Activated CD4-positive, alpha-beta T cell treated with anti-CD3 and anti-CD28 coated beads for 36 hours (primary cell): Measurements from ENCODE around the gene YIF1A. TPM values are rescaled to one million over a fixed set of nuclear protein-coding genes. Genes with fewer than 3 reads are reported as not detected.

ENCODE experiments used
- ATAC-seq: fragments of 200-7000 bp; cut with Tn5 transposase; one replicate; pipeline ENCODE4 v1.10.0; 2021; ENCODE audit warnings: mild to moderate bottlenecking, moderate library complexity
- CTCF ChIA-PET: fragments of 350-600 bp; sonication (Branson Sonifier 250); formaldehyde crosslinking; loops from one replicate; lab custom pipeline; 2021; ENCODE audit warnings: antibody characterized with exemption; lab: Charles Lee
- POLR2A ChIA-PET: fragments of 350-600 bp; sonication (Branson Sonifier 250); formaldehyde crosslinking; loops from one replicate; lab custom pipeline; 2021; ENCODE audit warnings: antibody characterized with exemption, inconsistent platforms; lab: Charles Lee
- DNase-seq: peaks from one replicate; pipeline ENCODE4 v3.0.0-alpha.2; 2020
- H3K27ac Mint-ChIP-seq: one replicate; pipeline ENCODE4 v1.8.0; 2021; ENCODE audit warnings: mixed read lengths
- H3K27me3 Mint-ChIP-seq: one replicate; pipeline ENCODE4 v1.8.0; 2021; ENCODE audit warnings: mixed read lengths
- H3K36me3 Mint-ChIP-seq: one replicate; pipeline ENCODE4 v1.8.0; 2021; ENCODE audit warnings: low read depth, mixed read lengths
- H3K4me1 Mint-ChIP-seq: one replicate; pipeline ENCODE4 v1.8.0; 2021; ENCODE audit warnings: mixed read lengths
- H3K4me3 Mint-ChIP-seq: one replicate; pipeline ENCODE4 v1.8.0; 2021; ENCODE audit warnings: mild to moderate bottlenecking, moderate library complexity, mixed read lengths
- H3K9me3 Mint-ChIP-seq: one replicate; pipeline ENCODE4 v1.8.0; 2021; ENCODE audit warnings: low read depth, mixed read lengths
- intact Hi-C, 2 experiments: fragments of 100-400 bp; cut with DNase I in 1 of 2; cut with micrococcal nuclease in 1 of 2; formaldehyde crosslinking; loops; one replicate each; pipeline versions ENCODE4 v1.14.2 to v1.15.1; 2022 to 2024; cut with DNase I, micrococcal nuclease
- total RNA-seq, 2 experiments: library from RNA; stranded (reverse); gene quantifications; one replicate each; pipeline ENCODE4 v1.2.3, GENCODE V29; 2021

Gene YIF1A
- total RNA-seq, 2 experiments from 2014 or later: 47.5 to 49.8 TPM

GRCh38 chr11:66291303-66291705, 2.4 kb upstream of the YIF1A start:
- Mint-ChIP-seq H3K4me1 (peaks cover 22% of the 10 kb centered on the region), H3K27me3 (peaks cover 8% of the 10 kb centered on the region), H3K9me3 (no peaks in the 10 kb centered on the region), H3K27ac (no peak overlapping the region), H3K36me3 (peaks cover 8% of the 10 kb centered on the region), H3K4me3 (no peak overlapping the region)
- ATAC-seq (no peak), DNase-seq (no peak)
- CTCF ChIA-PET: interaction anchor here (0.6 to 4.6 kb wide), 6 partner anchors 9 to 344 kb away, joined by 3 to 23 read pairs (median 5); no protein-coding TSS in a partner anchor
- intact Hi-C loops: no loop called here
- POLR2A ChIA-PET: interaction anchor here (0.6 to 1.3 kb wide), 2 partner anchors 21 to 1338 kb away, joined by 3 read pairs; no protein-coding TSS in a partner anchor

GRCh38 chr11:66290330-66290621, 1.3 kb upstream of the YIF1A start:
- CTCF ChIA-PET: interaction anchor here (1.7 to 4.6 kb wide), 4 partner anchors 8 to 128 kb away, joined by 6 to 23 read pairs (median 11); no protein-coding TSS in a partner anchor
- Mint-ChIP-seq H3K27me3 (peaks cover 8% of the 10 kb centered on the region), H3K27ac (no peak overlapping the region), H3K9me3 (no peaks in the 10 kb centered on the region), H3K4me3 (peak overlapping the region; percentile 89), H3K4me1 (peaks cover 22% of the 10 kb centered on the region), H3K36me3 (peaks cover 8% of the 10 kb centered on the region)
- ATAC-seq (no peak), DNase-seq (no peak)
- intact Hi-C loops: no loop called here
- POLR2A ChIA-PET: no interaction called here

GRCh38 chr11:66289548-66290329, 796 bp upstream of the YIF1A start:
- CTCF ChIA-PET: interaction anchor here (0.6 to 4.6 kb wide), 13 partner anchors 7 to 813 kb away, joined by 3 to 23 read pairs (median 4); no protein-coding TSS in a partner anchor
- H3K9me3 Mint-ChIP-seq: no peaks in the 10 kb centered on the region
- H3K36me3 Mint-ChIP-seq: peaks cover 8% of the 10 kb centered on the region
- ATAC-seq: peak; percentile 76
- peaks cover 8% of the 10 kb centered on the region for H3K27me3 Mint-ChIP-seq
- H3K27ac Mint-ChIP-seq: peak overlapping the region; percentile 71
- intact Hi-C loops: loop anchor here (1.0 to 5.0 kb wide), 16 partner anchors 21 to 715 kb away; partner anchors contain the start of genes NPAS4 (in 2 of the 2), RAB1B (in 2 of the 2), ACTN3 (in 1 of the 2) and BANF1 (in 1 of the 2)
- peak overlapping the region; percentile 89 for H3K4me3 Mint-ChIP-seq
- peaks cover 22% of the 10 kb centered on the region for H3K4me1 Mint-ChIP-seq
- peak; percentile 92 for DNase-seq
- POLR2A ChIA-PET: interaction anchor here (0.6 to 1.4 kb wide), 8 partner anchors 9 to 231 kb away, joined by 3 to 5 read pairs (median 4); partner anchors contain the start of genes PELI3 and RAB1B

DNA sequence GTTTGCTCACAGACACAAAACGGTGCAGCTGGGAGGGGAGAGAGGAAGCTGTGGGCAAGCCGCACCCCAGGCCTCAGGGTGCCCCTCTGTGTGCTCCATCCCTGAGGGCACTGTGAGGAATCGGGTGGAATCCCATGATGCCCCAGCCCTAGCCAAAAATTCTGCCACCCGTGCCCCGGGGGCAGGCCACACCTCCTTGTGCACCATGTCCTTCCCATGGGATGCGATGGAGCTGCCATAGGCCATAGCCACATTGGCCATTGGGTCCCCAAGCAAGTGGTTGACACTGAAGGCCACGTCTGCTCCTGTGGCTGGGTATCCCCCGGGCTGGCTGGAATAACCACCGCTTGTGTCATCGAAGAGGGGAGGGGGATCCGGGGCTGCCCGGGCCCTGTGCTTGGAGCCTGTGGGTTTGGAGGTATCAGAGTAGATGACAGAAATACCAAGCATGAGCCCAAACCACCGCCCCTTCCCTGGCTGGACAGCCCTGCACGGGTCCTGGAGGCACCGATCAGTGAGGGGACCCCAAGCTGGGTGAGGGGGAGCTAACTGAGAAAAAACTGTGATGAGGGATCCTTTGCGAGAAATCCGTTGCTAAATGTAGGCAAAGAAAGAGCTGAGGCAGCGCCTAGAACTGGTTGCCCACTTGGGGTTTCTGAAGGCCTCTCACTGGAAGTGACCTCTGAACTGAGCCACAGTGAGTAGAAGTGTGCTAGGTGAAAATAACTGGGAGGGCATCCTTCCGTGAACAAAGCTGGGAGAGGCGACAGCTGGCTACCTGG, 863 bp downstream of the YIF1A start:
- intact Hi-C loops: loop anchor here (2.0 to 5.0 kb wide), 3 partner anchors 65 to 713 kb away; partner anchors contain the start of gene PC (in 1 of the 2)
- H3K27ac Mint-ChIP-seq: peak overlapping the region; percentile 85

DNA sequence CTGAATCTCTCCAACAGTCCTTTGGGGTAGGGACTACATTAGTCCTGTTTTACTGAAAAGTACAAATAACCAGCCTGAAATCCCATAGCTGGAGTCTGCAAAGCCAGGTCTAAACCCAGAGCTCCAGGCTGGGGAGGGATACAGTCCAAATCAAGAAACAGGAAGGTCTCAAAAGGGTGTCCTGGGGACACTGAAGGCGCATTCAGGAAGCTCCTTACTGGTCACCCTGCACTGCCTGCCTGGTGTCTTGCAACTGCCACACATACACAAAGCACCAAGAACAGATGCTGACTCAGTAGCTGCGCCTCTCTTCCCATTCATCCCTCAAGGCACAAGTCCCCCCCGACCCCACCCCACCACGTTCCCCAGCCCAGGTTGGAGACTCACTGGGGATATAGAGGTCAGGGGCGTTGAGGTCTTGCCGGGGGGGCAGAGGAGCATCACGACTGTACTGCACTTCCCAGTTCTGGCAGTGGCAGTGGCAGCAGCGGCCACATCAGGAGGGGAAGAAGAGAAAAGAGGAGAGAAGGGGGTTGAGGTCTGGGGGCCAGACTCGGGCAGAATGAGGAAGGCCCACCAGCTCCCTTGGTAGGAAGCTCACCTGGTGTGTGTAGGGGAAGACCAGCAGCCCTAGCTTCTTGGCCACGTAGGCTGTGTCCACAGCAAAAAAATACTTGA, 1.6 kb downstream of the YIF1A start:
- CTCF ChIA-PET: interaction anchor here (0.7 to 4.6 kb wide), 4 partner anchors 25 to 64 kb away, joined by 3 to 23 read pairs (median 6); no protein-coding TSS in a partner anchor
- intact Hi-C loops: loop anchor here in 1 of 2 experiments (5.0 kb wide), 1 partner anchor 670 kb away; the partner anchor contains the start of gene PC

More for the DNA sequence above, 863 bp downstream of the YIF1A start:
- Mint-ChIP-seq H3K9me3 (no peaks in the 10 kb centered on the region), H3K4me3 (peak overlapping the region; percentile 89), H3K36me3 (peaks cover 8% of the 10 kb centered on the region), H3K27me3 (peaks cover 8% of the 10 kb centered on the region), H3K4me1 (peaks cover 25% of the 10 kb centered on the region)
- ChIA-PET POLR2A (interaction anchor here (0.6 to 0.9 kb wide), 3 partner anchors 29 to 236 kb away, joined by 3 to 8 read pairs (median 8); partner anchors contain the start of genes CD248 and SF3B2), CTCF (interaction anchor here (0.7 to 4.6 kb wide), 9 partner anchors 8 to 518 kb away, joined by 3 to 23 read pairs (median 3); no protein-coding TSS in a partner anchor)
- DNase-seq (peak; percentile 21), ATAC-seq (no peak)

DNA sequence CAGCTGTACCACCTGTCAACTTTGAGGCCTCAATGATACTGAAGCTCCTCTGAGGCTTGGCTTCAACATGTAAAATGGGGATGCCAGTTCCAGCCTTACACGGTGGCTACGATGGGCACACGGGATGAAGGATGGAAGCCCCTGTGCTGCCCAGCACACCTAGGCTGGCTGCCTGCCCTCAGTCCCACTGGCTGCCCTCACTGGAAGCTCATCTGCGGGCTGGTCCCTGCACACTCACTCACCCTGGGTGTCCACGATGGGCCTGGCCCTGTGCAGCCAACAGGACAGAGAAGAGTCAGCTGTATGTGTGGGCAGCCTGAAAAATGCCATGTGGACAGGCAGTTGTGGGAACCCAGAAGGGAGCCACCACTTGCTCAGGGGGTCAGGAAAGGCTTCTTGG, 2.2 kb downstream of the YIF1A start:
- Mint-ChIP-seq H3K9me3 (no peaks in the 10 kb centered on the region), H3K27ac (no peak overlapping the region), H3K27me3 (peaks cover 2% of the 10 kb centered on the region), H3K4me3 (peak overlapping the region; percentile 89), H3K36me3 (peaks cover 8% of the 10 kb centered on the region), H3K4me1 (peaks cover 36% of the 10 kb centered on the region)
- intact Hi-C loops: loop anchor here in 1 of 2 experiments (5.0 kb wide), 1 partner anchor 671 kb away; the partner anchor contains the start of gene PC
- ChIA-PET CTCF (interaction anchor here (0.6 to 1.2 kb wide), 3 partner anchors 26 to 225 kb away, joined by 3 to 4 read pairs (median 3); no protein-coding TSS in a partner anchor), POLR2A (interaction anchor here (0.7 kb wide), 1 partner anchor 556 kb away, joined by 10 read pairs; no protein-coding TSS in a partner anchor)
- no peak for ATAC-seq
- DNase-seq: no peak

More for the DNA sequence above, 1.6 kb downstream of the YIF1A start:
- H3K9me3 Mint-ChIP-seq: no peaks in the 10 kb centered on the region
- no peak overlapping the region for H3K27ac Mint-ChIP-seq
- ATAC-seq: no peak
- POLR2A ChIA-PET: no interaction called here
- H3K36me3 Mint-ChIP-seq: peaks cover 8% of the 10 kb centered on the region
- H3K4me1 Mint-ChIP-seq: peaks cover 31% of the 10 kb centered on the region
- no peak for DNase-seq
- peaks cover 2% of the 10 kb centered on the region for H3K27me3 Mint-ChIP-seq
- H3K4me3 Mint-ChIP-seq: peak overlapping the region; percentile 89

GRCh38 chr11:66285250-66285947, 3.5 kb downstream of the YIF1A start:
- intact Hi-C loops: loop anchor here in 1 of 2 experiments (5.0 kb wide), 1 partner anchor 672 kb away; the partner anchor contains the start of gene PC
- peaks cover 8% of the 10 kb centered on the region for H3K36me3 Mint-ChIP-seq
- DNase-seq (no peak), ATAC-seq (no peak)
- H3K9me3 Mint-ChIP-seq: no peaks in the 10 kb centered on the region
- peaks cover 32% of the 10 kb centered on the region for H3K4me1 Mint-ChIP-seq
- POLR2A ChIA-PET: no interaction called here
- no peak overlapping the region for H3K4me3 Mint-ChIP-seq
- H3K27ac Mint-ChIP-seq: no peak overlapping the region
- no peaks in the 10 kb centered on the region for H3K27me3 Mint-ChIP-seq
- CTCF ChIA-PET: interaction anchor here (0.8 to 2.6 kb wide), 3 partner anchors 27 to 63 kb away, joined by 3 to 13 read pairs (median 4); no protein-coding TSS in a partner anchor

- ATAC-seq (no peak), DNase-seq (no peak)
- intact Hi-C loops: loop anchor here in 1 of 2 experiments (5.0 kb wide), 1 partner anchor 673 kb away; the partner anchor contains the start of gene PC
- no peak overlapping the region for H3K4me3 Mint-ChIP-seq
- H3K9me3 Mint-ChIP-seq: no peaks in the 10 kb centered on the region
- CTCF ChIA-PET: interaction anchor here (0.6 to 2.6 kb wide), 6 partner anchors 24 to 223 kb away, joined by 3 to 13 read pairs (median 3); no protein-coding TSS in a partner anchor
- no peaks in the 10 kb centered on the region for H3K27me3 Mint-ChIP-seq
- peaks cover 8% of the 10 kb centered on the region for H3K36me3 Mint-ChIP-seq
- POLR2A ChIA-PET: no interaction called here
- H3K27ac Mint-ChIP-seq: no peak overlapping the region
- H3K4me1 Mint-ChIP-seq: peaks cover 25% of the 10 kb centered on the region
These were observed 4.3 kb downstream of the YIF1A start for GRCh38 chr11:66284526-66285078.

GRCh38 chr11:66283461-66284105, 5.4 kb downstream of the YIF1A start:
- ChIA-PET POLR2A (no interaction called here), CTCF (interaction anchor here (0.6 to 3.8 kb wide), 8 partner anchors 7 to 549 kb away, joined by 3 to 13 read pairs (median 3); partner anchors contain the start of gene TMEM151A)
- H3K4me3 Mint-ChIP-seq: no peak overlapping the region
- no peak for ATAC-seq
- DNase-seq: no peak
- no peaks in the 10 kb centered on the region for H3K9me3 Mint-ChIP-seq
- peaks cover 8% of the 10 kb centered on the region for H3K36me3 Mint-ChIP-seq
- no peaks in the 10 kb centered on the region for H3K27me3 Mint-ChIP-seq
- peaks cover 31% of the 10 kb centered on the region for H3K4me1 Mint-ChIP-seq
- H3K27ac Mint-ChIP-seq: no peak overlapping the region
- intact Hi-C loops: no loop called here
